Cardiac septum (tissue), 1 donor: ENCODE results near the gene GNG7. TPM values are rescaled to one million over a fixed set of nuclear protein-coding genes. Genes with fewer than 3 reads are reported as not detected.
"Not testable (repeated sequence)": the region's sequence is repeated elsewhere in the genome, so short reads cannot be mapped to it uniquely, and the experiment has no call there.

Experiments used
- DNase-seq: peaks from one replicate; pipeline ENCODE4 v3.0.0-alpha.2; 2020; ENCODE audit warnings: low spot score
- intact Hi-C: fragments of 100-400 bp; cut with DNase I; formaldehyde crosslinking; loops from one replicate; pipeline ENCODE4 v1.14.0; 2022
- total RNA-seq: library from RNA; stranded (reverse); fragmentation: NEBNext Ultra II Directional; extraction: Animal tissue kit (Norgen Biotek cat#: 25700); gene quantifications from one replicate; pipeline ENCODE4 v1.2.1, GENCODE V29; 2021
- donor health status: DM: no; HTN: no; CAD: no.

GNG7 gene
- total RNA-seq, 1 donor from 2014 or later: 30.9 TPM

DNA sequence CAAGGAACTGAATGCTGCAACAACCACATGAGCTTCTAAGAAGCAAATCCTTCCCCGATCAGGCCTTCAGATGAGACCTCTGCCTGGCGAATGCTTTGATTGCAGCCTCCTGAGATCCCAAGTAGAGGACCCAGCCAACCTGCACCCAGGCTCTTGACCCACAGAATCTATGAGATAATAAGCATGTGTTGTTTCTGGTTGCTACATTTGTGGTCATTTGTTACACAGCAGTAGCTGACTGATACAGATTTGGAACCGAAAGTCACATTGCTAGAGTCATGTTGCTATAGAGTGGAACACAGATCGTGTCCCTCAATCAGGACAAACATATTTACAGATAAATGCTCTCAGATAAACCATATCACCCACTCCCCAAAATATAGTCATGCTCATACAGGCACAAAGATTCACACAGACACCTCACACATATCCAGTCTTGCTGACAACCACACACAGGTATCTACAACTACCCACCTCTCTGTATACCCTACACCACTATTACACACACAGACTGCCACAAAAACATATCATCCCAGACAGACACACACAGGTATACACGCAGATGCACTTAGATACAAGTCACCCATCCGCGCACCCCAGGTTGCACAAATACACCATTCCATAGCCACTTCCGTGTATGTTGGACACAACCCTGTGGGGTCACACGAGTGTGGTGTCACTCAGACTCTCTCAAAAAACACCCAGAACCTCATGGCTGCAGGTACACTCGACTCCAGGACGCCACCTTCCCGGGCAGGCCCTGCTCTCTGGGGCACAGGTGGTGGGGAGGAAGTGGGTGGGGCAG, 13.2 kb upstream of the GNG7 start:
- intact Hi-C loops: no loop called here
- DNase-seq: no peak

DNA sequence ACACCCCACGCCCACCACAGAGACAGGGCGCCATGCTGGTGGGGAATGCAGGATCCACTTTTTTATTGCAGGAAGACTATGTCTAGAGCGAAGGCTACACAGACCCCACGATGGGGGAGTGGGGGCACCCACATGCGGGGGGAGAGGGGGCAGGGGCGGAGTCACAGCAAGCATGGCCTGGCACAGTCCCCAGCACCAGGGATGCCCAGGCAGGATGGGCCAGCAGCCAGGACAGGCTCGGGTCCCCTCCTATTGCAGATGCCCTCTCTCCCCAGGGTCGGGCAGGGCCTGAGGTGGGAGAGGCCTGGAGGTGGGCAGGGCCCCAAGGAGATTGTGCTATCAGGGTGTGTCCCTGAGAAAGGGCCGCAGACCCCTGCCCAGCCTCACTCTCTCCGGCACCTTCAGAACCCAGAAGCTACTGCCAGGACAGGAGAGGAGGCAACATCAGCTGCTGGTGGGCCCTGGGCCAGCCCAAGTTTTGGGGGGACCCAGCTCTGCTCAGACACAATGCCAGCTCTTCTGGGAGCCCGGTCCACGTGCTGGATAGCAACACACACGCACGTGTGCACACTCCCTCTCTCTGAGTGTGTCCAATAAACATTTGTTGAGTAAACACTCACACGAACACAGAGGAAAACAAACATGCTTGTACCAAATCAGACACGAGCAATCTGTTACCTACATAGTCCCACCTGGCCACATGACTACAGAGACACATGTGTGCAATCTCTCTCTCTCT, 12.2 kb upstream of the GNG7 start:
- no peak for DNase-seq
- intact Hi-C loops: no loop called here

DNA sequence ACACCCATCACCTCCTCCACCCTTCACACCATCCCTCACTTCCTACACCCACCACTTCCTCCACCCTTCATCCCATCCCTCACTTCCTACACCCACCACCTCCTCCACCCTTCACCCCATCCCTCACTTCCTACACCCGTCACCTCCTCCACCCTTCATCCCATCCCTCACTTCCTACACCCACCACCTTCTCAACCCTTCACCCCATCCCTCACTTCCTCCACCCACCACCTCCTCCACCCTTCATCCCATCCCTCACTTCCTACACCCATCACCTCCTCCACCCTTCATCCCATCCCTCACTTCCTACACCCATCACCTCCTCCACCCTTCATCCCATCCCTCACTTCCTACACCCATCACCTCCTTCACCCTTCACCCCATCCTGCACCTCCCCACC, 11.6 kb upstream of the GNG7 start:
- DNase-seq, intact Hi-C loops: not testable (repeated sequence)

DNA sequence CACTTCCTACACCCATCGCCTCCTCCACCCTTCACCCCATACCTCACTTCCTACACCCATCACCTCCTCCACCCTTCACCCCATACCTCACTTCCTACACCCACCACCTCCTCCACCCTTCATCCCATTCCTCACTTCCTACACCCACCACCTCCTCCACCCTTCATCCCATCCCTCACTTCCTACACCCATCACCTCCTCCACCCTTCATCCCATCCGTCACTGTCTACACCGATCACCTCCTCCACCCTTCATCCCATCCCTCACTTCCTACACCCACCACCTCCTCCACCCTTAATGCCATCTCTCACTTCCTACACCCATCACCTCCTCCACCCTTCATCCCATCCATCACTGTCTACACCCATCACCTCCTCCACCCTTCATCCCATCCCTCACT, 10.7 kb upstream of the GNG7 start:
- intact Hi-C loops, DNase-seq: not testable (repeated sequence)

DNA sequence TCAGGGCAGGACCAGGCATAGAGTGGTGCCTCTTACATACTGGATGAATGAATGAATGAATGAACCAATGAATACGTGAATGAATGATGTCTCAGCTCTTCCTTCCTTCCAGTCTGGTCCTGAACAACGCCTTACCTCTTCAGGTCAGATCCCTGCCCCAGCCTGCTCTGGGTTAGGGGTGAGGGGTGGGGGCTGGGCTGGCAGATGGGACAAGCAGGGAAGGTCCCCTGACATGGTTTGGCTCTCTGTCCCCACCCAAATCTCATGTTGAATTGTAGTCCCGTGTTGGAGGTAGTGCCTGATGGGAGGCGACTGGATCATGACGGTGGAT, 9.3 kb upstream of the GNG7 start:
- DNase-seq: no peak
- intact Hi-C loops: no loop called here

DNA sequence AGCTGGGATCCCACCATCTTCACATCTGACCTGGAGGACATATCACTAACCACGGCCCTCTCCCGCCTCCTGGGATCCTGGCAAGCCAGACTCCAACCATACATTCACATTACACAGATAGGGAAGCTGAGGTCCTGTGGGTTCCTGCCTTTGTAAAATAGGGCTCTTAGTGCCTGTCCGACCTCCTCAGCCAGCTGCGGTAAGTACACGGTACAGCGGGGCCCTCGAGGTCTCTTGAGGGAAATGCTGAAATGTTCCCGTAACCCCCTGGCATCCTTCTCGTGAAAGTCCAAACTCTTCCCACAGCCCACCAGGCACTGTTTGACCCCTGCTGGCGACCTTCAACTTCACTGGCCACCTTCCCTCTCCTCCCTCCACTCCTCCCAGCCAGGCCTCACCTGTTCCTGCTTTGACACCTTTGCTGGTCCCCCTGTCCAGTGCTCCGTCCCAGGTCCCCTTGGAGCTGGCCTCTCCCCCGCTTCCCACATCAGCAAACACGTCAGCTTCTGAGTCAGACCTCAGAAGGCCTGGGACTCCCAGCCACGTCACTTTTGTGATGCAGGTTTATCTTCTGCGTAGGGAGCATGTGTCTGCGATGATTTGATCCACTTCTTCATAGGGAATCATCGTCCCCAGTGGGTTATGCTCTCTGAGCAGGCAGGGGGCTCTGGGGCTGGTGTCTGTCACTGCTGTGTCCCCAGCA, 8.8 kb upstream of the GNG7 start:
- DNase-seq: no peak
- intact Hi-C loops: no loop called here

DNA sequence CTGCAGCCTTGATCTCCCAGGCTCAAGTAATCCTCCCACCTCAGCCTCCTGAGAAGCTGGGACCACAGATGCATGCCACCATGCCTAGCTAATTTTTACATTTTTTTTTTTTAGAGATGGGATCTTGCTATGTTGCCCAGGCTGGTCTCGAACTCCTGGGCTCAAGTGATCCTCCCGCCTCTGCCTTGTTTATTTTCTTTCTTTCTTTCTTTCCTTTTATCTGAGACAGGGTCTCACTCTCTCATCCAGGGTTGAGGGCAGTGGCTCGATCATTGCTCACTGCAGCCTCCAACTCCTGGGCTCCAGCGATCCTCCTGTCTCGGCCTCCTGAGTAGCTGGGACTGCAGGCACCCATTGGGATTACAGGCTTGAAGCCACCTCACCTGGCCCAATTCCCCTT, 3.8 kb upstream of the GNG7 start:
- intact Hi-C loops: no loop called here
- no peak for DNase-seq

DNA sequence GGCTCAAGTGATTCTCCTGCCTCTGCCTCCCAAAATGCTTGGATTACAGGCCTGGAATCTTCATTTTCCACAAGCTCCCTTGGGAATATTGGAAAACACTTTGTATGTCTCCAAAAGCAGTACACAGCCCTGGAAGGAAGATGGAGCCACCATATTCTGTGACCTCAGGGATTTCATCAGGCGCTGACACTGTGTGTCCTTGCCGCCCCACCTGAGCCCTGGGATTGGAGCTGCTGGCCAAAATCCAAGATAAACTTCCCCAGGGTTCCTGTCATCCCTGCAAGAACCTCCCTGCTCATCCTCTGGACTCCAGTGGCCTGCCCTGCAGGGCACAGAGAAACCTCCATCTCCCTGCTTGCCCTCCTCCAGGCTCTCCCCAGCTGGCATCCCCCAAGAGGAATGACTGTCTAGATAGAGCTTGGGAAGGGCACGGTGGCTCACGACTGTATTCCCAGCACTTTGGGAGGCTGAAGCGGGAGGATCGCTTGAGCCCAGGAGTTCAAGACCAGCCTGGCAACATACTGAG, 1.3 kb upstream of the GNG7 start:
- intact Hi-C loops: no loop called here
- no peak for DNase-seq

DNA sequence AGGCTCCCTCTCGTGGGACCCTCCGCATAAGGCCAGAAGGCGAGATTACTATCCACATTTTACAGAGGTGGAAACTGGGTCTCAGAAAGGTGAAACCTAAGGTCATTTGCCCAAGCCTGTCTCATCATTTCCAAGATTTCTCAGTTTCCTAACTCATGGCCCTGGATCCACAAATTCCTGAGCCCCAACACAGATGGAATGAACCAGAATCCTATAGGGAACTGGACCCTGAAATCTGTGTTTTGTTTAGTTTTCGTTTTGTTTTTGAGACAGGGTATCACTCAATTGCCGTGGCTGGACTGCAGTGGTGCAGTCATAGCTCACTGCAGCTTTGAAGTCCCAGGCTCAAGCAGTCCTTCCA, 563 bp upstream of the GNG7 start:
- no peak for DNase-seq
- intact Hi-C loops: no loop called here

DNA sequence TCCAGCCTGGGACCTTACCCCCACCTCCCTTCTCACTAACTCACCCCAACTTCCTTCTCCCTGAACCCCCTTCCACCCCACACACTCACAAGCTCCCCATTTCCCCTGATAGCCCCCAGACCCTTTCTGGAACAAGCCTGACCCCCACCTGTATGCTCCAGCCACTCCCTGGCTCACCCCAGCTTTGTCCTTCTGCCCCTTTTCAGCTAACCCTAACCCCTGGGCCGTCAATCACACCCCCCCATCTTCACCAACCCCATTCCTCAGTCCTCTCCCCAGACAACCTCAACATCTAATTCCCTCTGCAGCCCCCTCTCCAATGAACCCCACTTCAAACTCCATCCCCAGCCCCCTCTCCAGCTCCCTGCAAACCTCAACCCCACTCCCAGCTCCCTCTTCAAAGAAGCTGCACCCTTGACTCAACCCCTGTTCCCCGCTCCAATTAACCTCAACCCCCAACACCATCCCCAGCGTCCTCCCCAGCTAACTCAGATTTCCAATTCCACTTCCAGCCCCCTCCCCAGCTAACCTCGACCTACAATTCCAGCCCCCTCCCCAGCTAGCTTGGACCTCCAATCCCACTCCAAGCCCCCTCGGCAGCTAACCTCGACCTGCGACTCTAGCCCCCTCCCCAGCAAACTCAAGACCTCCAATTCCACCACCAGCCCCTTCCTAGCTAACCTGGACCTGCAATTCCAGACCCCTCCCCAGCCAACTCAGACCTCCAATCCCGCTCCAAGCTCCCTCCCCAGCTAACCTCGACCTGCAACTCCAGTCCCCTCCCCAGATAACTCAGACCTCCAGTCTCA, 929 bp downstream of the GNG7 start:
- intact Hi-C loops: no loop called here
- no peak for DNase-seq

DNA sequence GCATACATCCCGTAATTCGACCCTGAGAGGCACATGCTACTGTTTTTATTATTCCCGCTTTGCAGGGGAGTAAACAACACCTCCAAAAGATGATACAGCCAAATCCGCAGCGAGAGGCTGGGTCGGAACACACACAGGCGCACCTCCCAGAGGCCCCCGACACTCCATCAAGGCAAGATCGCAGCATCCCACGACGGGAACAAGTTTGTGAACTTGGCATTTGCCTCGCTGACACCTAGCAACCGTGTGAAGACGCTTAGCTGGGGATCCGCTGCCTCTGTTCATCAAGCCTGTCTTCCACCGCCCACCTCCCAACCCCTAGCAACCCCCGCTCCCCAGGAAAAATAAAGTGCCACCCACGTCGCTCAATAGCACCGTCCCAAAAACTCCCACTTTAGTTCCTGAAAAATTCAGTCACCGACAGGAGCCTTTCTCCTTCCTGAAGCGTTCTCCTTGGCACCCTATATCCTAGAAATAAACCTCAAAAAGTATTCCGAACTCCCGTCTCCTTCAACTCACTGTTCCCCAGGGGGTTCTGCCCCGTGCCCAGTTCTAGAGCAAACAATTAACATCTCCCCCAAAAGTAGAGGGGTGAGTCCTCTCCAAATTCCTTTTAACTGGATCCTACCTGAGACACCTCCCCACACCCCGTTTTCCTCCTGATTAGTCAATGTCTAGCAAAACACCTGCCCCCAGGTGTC, 1.7 kb downstream of the GNG7 start:
- intact Hi-C loops: no loop called here
- DNase-seq: no peak

DNA sequence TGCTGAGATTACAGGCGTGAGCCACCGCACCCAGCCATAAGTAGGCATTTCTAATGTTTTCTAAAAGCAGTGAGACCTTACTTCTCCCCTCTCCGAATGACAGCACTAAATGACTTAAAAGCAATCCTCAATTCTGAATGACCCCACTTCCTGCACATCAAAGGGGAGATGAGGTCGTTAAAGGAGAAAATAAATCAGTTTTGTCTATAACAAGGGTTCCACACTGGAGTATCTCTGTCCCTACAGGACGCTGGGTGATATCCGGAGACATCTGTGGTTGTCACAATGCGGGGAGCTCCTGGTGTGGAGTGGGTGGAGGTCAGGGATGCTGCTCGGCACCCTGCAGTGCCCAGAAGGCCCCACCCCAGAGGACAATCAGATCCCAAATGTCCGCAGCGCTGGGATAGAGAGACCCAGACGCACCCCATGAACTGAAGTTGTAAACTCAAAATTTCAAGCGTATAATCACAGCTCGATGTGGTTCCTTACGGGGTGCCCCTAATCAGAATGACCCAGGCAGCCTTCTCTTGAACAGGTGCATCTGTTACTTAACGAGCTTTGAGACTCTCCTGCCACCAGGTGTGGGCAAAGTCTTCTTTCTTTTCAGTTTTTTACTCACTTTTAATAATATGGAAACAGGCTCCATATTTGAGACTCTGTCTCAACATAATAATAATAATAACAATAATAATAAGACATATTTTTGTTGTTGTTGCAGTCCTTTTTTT, 2.9 kb downstream of the GNG7 start:
- intact Hi-C loops: no loop called here
- no peak for DNase-seq

DNA sequence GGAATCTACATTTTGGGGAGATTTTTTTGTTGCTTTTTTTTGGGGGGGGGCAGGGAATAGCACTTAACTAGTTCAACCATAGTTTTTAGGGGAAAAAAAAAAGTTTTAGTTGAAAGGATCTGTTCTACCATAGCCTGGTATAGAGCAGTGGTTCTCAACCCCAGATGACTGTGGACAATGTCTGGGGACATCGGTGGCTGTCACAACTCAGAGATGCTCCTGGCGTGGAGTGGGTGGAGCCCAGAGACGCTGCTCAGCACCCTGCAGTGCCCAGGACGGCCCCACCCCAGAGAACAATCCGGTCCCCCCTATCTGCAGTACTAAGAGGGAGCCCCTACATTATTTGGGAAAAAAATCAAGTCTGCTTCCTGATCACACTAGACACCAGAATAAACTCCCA, 8.3 kb downstream of the GNG7 start:
- DNase-seq: no peak
- intact Hi-C loops: loop anchor here (2.0 kb wide), 1 partner anchor 27 kb away; the partner anchor contains the start of gene DIRAS1

DNA sequence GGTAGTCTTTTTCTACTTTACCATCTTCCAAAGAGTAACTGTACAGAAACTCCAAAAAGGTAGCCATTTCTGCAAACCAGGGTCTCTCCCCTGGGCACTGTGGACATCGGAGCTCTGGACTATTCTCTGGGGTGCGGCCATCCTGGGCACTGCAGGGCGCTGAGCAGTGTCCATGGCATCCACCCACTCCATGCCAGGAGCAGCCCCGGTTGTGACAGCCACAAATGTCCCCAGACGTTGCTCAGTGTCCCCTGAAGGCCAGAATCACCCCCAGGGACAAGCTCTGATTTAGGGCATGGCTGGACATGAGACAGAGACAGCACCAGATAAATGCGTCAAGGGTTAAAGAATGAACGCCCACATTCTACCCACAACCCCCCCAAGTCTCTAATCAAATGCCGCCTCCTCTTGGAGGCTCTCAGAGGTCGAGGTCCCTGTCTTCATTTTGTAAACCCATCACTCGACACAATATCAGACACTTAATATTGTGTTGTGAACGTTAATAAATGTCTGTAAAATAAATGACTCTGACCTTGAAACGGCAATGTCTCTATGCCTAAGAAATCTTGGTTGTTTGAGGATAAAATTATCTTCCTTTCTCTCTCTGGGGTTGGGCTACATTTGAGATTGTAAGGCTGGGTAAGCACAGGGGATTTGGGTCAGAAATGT, 8.9 kb downstream of the GNG7 start:
- intact Hi-C loops: loop anchor here (2.0 kb wide), 1 partner anchor 27 kb away; the partner anchor contains the start of gene DIRAS1
- no peak for DNase-seq

DNA sequence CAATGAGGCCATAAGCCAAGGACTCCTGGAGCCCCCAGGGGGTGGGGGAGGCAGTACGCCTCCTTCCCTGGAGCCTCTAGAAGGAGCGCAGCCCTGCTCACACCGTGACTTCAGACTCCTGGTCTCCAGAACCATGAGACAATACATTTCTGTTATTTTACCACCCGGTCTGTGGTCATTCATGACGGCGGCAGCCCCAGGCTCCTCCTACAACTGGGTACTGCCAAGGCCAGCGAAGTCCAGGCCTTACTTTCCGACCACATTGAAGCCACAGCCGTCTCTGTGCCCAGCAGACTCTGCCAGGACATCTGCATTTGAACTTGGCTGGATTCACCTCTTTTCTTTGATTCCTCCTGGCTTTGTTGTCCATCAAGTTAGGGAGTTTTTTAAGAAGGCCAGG, 10.5 kb downstream of the GNG7 start:
- no peak for DNase-seq
- intact Hi-C loops: no loop called here

DNA sequence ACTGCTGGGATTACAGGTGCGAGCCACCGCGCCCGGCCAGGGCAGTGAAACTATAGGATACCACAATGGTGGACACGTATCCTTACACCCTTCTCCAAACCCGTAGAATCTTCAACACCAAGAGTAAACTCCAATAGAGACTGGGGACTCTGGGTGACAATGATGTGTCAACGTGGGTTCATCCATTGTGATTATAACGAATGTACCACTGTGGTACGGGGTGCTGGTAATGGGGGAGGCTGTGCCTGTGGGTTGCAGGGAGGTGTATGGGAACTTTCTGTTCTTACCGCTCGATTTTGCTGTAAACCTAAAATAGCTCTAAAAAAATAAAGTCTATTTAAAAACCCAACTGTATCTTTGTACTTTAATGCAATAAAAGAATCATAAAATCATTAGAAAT, 11.6 kb downstream of the GNG7 start:
- intact Hi-C loops: no loop called here
- no peak for DNase-seq

DNA sequence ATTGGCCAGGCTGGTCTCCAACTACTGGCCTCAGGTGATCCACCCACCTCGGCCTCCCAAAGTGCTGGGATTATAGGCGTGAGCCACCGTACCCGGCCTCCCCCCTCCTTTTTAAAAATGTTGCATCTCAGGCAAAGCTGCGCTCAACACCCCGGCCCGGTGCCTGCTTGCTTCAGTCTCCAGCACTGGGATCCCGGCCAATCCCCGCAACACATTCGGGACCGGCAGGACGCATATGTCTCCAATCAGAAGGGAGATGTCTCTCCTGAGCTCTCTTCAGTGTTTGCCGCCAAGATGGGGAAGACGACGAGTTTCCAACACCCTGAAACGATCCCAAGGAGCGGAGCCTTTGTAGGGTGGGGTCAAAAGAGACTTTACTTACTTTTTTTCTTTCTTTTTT, 16.1 kb downstream of the GNG7 start:
- intact Hi-C loops: no loop called here

DNA sequence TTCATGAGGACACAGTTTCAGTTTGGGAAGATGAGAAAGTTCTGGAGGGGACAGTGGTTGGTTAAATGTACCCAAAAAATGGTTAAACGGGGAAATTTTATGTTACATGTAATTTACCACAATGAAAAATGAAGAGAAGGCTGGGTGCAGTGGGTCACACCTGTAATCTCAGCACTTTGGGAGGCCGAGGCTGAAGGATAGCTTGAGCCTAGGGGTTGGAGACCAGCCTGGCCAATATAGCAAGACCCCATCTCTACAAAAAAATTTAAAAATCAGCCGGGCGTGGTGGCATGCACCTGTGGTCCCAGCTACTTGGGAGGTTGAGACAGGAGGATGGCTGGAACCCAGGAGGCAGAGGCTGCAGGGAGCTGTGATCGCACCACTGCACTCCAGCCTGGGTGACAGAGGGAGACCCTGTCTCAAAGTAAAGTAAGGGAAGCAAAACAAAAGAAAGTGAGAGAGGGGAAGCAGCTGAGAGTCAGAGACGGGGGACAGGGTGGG, 17.2 kb downstream of the GNG7 start:
- DNase-seq: no peak
- intact Hi-C loops: no loop called here

More for the DNA sequence above, 16.1 kb downstream of the GNG7 start:
- no peak for DNase-seq
